HepG2 (cell line): ENCODE data around the gene MUC6. TPM values are rescaled to one million over a fixed set of nuclear protein-coding genes. Genes with fewer than 3 reads are reported as not detected.

ENCODE experiments used
- ATAC-seq: fragments of 200-7000 bp; cut with Tn5 transposase; 3 replicates; pipeline ENCODE4 v1.9.1; 2020; ENCODE audit warnings: mild to moderate bottlenecking, moderate library complexity
- BruUV-seq: library from RNA; stranded (reverse); fragments of 400-500 nt; replicated peaks from 2 replicates; lab custom pipeline; 2021; lab: Mats Ljungman, UMichigan
- CTCF ChIA-PET: fragments of 300-600 bp; formaldehyde crosslinking; extraction: SDS; loops from one replicate; lab custom pipeline; 2021; ENCODE audit warnings: low total read pairs, inconsistent platforms, low intra/inter-chr PET ratio; lab: Yijun Ruan, JAX
- POLR2A ChIA-PET: fragments of 350-600 bp; sonication (Branson Sonifier 250); formaldehyde crosslinking; loops from one replicate; lab custom pipeline; 2020; ENCODE audit warnings: antibody characterized with exemption, inconsistent platforms; lab: Yijun Ruan, JAX
- DNase-seq: peaks from one replicate; pipeline ENCODE4 v3.0.0-alpha.2; 2015; ENCODE audit warnings: low spot score
- FAIRE-seq: peaks from 3 replicates; lab custom pipeline; 2011; peaks lifted over from hg19 to GRCh38; lab: Jason Lieb, UNC
- H2AFZ ChIP-seq: one replicate; pipeline ENCODE4 v1.6.1; 2011; ENCODE audit warnings: low read length, inconsistent platforms
- H3K27ac ChIP-seq: fragments of 300-600 bp; 3 replicates; pipeline ENCODE4 v1.8.0; 2011; ENCODE audit warnings: mixed run types, mild to moderate bottlenecking, mixed read lengths, low read length, inconsistent platforms; ENCODE audit not compliant: insufficient read depth; ENCODE audit errors: extremely low read length
- H3K27me3 ChIP-seq, 2 experiments: fragments of 200-600 bp in 1 of 2; 2 replicates in 1 of 2; 3 replicates in 1 of 2; pipeline versions ENCODE4 v1.6.0 to v1.8.0; 2011; ENCODE audit warnings: low read length in 2 of 2, mild to moderate bottlenecking in 2 of 2, moderate library complexity in 2 of 2, inconsistent platforms in 1 of 2; ENCODE audit not compliant: insufficient read depth in 2 of 2, control insufficient read depth in 1 of 2
- H3K36me3 ChIP-seq, 2 experiments: fragments of 200-600 bp in 1 of 2; replicated peaks in 1 of 2; 2 replicates in 1 of 2; 3 replicates in 1 of 2; pipeline versions ENCODE4 v1.5.1 to v1.8.0; 2011; ENCODE audit warnings: low read length in 2 of 2, inconsistent platforms in 1 of 2; ENCODE audit not compliant: insufficient read depth in 2 of 2, control insufficient read depth in 1 of 2
- H3K4me1 ChIP-seq: 2 replicates; pipeline ENCODE4 v1.5.1; 2012; ENCODE audit warnings: low read length, inconsistent platforms; ENCODE audit not compliant: insufficient read depth
- H3K4me2 ChIP-seq: 2 replicates; pipeline ENCODE4 v1.6.0; 2011; ENCODE audit warnings: low read depth, low read length, inconsistent platforms
- H3K4me3 ChIP-seq, 3 experiments: fragments of 200-600 bp in 1 of 3; sonication (generic), shearing (Covaris generic) in 1 of 3; replicated peaks in 1 of 3; 2 replicates each; pipeline ENCODE4 v1.5.1; 2011 to 2016; ENCODE audit warnings: low read length in 3 of 3, inconsistent platforms in 2 of 3, low read depth in 2 of 3, mild to moderate bottlenecking in 2 of 3, control low read depth in 1 of 3, mixed read lengths in 1 of 3; ENCODE audit not compliant: insufficient read depth in 1 of 3
- H3K79me2 ChIP-seq: one replicate; pipeline ENCODE4 v1.6.1; 2011; ENCODE audit warnings: low read length, inconsistent platforms; ENCODE audit not compliant: insufficient read depth
- H3K9ac ChIP-seq: 2 replicates; pipeline ENCODE4 v1.6.0; 2011; ENCODE audit warnings: mild to moderate bottlenecking, low read depth, low read length, inconsistent platforms; ENCODE audit not compliant: insufficient read depth
- H3K9me3 ChIP-seq: 2 replicates; pipeline ENCODE4 v1.5.1; 2012; ENCODE audit warnings: mild to moderate bottlenecking, low read length
- H4K20me1 ChIP-seq: 2 replicates; pipeline ENCODE4 v1.6.0; 2011; ENCODE audit warnings: inconsistent platforms, mild to moderate bottlenecking, low read length, moderate library complexity; ENCODE audit not compliant: insufficient read depth
- ADNP ChIP-seq: sonication (generic); formaldehyde crosslinking; IDR thresholded peaks from 2 replicates; pipeline ENCODE4 v1.4.0; 2020; ENCODE audit warnings: missing genetic modification reagents
- CBX2 ChIP-seq, 2 experiments: fragments of 200-600 bp in 1 of 2; sonication (generic); formaldehyde crosslinking in 1 of 2; IDR thresholded peaks; 2 replicates each; pipeline versions ENCODE4 v1.7.0 to v1.8.1; 2018 to 2022; ENCODE audit warnings: low read depth in 2 of 2, low read length in 1 of 2, mild to moderate bottlenecking in 1 of 2, missing genetic modification reagents in 1 of 2
- EHMT2 ChIP-seq: fragments of 200-600 bp; sonication (generic); IDR thresholded peaks from 2 replicates; pipeline ENCODE4 v1.7.0; 2017; ENCODE audit warnings: antibody characterized with exemption, low read depth, low read length, borderline replicate concordance
- MED8 ChIP-seq: sonication (generic); formaldehyde crosslinking; IDR thresholded peaks from 2 replicates; pipeline ENCODE4 v1.8.1; 2023; ENCODE audit warnings: mild to moderate bottlenecking, missing genetic modification reagents; ENCODE audit not compliant: insufficient replicate concordance
- NFATC3 ChIP-seq: sonication (generic); formaldehyde crosslinking; IDR thresholded peaks from 2 replicates; pipeline ENCODE4 v1.5.1; 2020; ENCODE audit warnings: mild to moderate bottlenecking, missing genetic modification reagents
- SP140L ChIP-seq: sonication (generic); formaldehyde crosslinking; IDR thresholded peaks from 2 replicates; pipeline ENCODE4 v1.4.0; 2020; ENCODE audit warnings: missing genetic modification reagents, borderline replicate concordance
- ZNF383 ChIP-seq: sonication (generic); formaldehyde crosslinking; IDR thresholded peaks from 2 replicates; pipeline ENCODE4 v1.4.0; 2020; ENCODE audit warnings: missing genetic modification reagents, mild to moderate bottlenecking, borderline replicate concordance
- ZNF678 ChIP-seq: sonication (generic); formaldehyde crosslinking; IDR thresholded peaks from 2 replicates; pipeline ENCODE4 v1.4.0; 2020; ENCODE audit warnings: mild to moderate bottlenecking, missing genetic modification reagents
- ZSCAN21 ChIP-seq: sonication (generic); formaldehyde crosslinking; IDR thresholded peaks from 2 replicates; pipeline ENCODE4 v1.8.0; 2022; ENCODE audit warnings: mild to moderate bottlenecking, missing genetic modification reagents, moderate library complexity, borderline replicate concordance
- ZZZ3 ChIP-seq: sonication (generic); formaldehyde crosslinking; IDR thresholded peaks from 2 replicates; pipeline ENCODE4 v1.4.0; 2020; ENCODE audit warnings: missing genetic modification reagents, mild to moderate bottlenecking, borderline replicate concordance
- WGBS: methylation state at CpG from one replicate; pipeline ENCODE4 v1.1.6; 2017; ENCODE audit warnings: low lambda C conversion rate; 5-methylcytosine and 5-hydroxymethylcytosine counted together
- in situ Hi-C: cut with HindIII; loops from 2 replicates; pipeline ENCODE4 v1.10.0; 2017; ENCODE audit warnings: low pct_unique_long_range_greater_than_20kb; ENCODE audit not compliant: extremely low pct_ligation_motif_present
- intact Hi-C: fragments of 100-400 bp; cut with micrococcal nuclease; formaldehyde crosslinking; loops from one replicate; pipeline ENCODE4 v1.10.0; 2022; ENCODE audit not compliant: unreplicated experiment
- polyA plus RNA-seq, 8 experiments: library from polyadenylated mRNA; depleted of rRNA in 3 of 8; stranded (reverse) in 7 of 8; unstranded in 1 of 8; fragments of >200 nt; fragmentation: Illumina TruSeq in 4 of 8; extraction: Trizol in 4 of 8; gene quantifications; 2 replicates each; pipeline versions ENCODE4 v1.2.1 to v1.2.3, GENCODE V29; 2011 to 2016; ENCODE audit warnings: low read depth in 4 of 8, missing spikeins in 1 of 8, mixed read lengths in 1 of 8; ENCODE audit not compliant: insufficient read depth in 1 of 8
- total RNA-seq, 5 experiments: library from RNA; depleted of rRNA; stranded (reverse); fragments of >200 nt; fragmentation: Illumina TruSeq; extraction: Trizol; gene quantifications; 2 replicates each; pipeline ENCODE4 v1.2.3, GENCODE V29; 2016; ENCODE audit warnings: low read depth in 1 of 5

The MUC6 gene
- total and polyA plus RNA-seq, 2 of the 13 experiments (the other 11 are each of a cell fraction or from before 2014, with no cell fraction given): not detected

DNA sequence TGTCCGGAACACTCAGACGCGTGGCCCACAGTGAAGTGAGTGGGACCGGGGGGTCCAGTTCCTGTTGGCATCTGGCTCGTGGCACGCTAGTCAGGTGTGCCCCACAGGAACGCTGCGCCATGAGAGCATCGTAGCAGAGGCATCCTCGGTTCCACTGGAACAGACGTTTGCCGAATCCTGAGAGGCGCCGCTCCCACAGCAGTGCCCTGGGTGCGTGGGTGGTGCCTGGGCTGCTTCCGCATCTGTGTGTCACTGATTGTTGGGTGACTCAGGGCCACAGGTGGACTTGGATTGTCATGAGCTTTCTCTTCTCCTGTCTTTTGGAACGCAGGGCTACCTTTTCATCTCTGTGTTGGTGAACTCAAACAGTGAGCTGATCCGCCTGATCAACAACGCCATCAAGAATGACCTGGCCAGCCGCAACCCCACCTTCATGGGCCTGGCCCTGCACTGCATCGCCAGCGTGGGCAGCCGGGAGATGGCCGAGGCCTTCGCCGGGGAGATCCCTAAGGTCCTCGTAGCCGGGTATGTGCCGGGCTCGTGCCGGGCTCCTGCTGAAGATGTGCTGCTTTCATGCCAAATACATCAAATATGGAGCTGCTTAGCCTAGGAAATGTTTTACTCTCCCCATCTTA lies 64.7 kb downstream of the MUC6 start:
- ChIA-PET POLR2A (no interaction called here), CTCF (no interaction called here)
- Histone ChIP-seq H2AFZ (no peak overlapping the region), H3K4me3 (no peak overlapping the region), H3K4me2 (no peak overlapping the region), H3K27me3 (no peaks in the 10 kb centered on the region), H3K36me3 (peaks cover 36 to 72% of the 10 kb centered on the region in 2 experiments), H3K9ac (no peak overlapping the region), H4K20me1 (0 out of 2 replicates have a peak, but pooled peaks cover 3% of the 10 kb centered on the region), H3K4me1 (no peaks in the 10 kb centered on the region), H3K9me3 (no peaks in the 10 kb centered on the region), H3K27ac (no peak overlapping the region), H3K79me2 (peaks cover 6% of the 10 kb centered on the region)
- intact Hi-C loops (no loop called here), in situ Hi-C loops (no loop called here)
- no peak for DNase-seq
- ATAC-seq: no peak
- 97% methylated on average over 12 of the region's 31 CpGs for WGBS
- no peak for FAIRE-seq
- TF ChIP-seq ZNF678 (CRISPR knock-in tag) (no peak), EHMT2 (no peak), SP140L (CRISPR knock-in tag) (no peak), ZNF383 (CRISPR knock-in tag) (no peak), CBX2 (IDR thresholded peaks at IDR 0.05; ENCODE audit: low read depth, low read length) (no peak), CBX2 (CRISPR knock-in tag; IDR thresholded peaks at IDR 0.05; ENCODE audit: low read depth) (no peak), NFATC3 (CRISPR knock-in tag) (no peak), MED8 (CRISPR knock-in tag) (no peak), ADNP (CRISPR knock-in tag) (no peak), ZZZ3 (CRISPR knock-in tag) (no peak), ZSCAN21 (CRISPR knock-in tag) (no peak)
- no TSS peak for BruUV-seq
